GM21447 (cell line): ENCODE results near the gene EXOC3L4.

Source experiments
- ATAC-seq: cut with Tn5 transposase; IDR thresholded peaks from one replicate; pipeline ENCODE4 v1.9.1; 2021; ENCODE audit not compliant: unreplicated experiment

Gene EXOC3L4

DNA sequence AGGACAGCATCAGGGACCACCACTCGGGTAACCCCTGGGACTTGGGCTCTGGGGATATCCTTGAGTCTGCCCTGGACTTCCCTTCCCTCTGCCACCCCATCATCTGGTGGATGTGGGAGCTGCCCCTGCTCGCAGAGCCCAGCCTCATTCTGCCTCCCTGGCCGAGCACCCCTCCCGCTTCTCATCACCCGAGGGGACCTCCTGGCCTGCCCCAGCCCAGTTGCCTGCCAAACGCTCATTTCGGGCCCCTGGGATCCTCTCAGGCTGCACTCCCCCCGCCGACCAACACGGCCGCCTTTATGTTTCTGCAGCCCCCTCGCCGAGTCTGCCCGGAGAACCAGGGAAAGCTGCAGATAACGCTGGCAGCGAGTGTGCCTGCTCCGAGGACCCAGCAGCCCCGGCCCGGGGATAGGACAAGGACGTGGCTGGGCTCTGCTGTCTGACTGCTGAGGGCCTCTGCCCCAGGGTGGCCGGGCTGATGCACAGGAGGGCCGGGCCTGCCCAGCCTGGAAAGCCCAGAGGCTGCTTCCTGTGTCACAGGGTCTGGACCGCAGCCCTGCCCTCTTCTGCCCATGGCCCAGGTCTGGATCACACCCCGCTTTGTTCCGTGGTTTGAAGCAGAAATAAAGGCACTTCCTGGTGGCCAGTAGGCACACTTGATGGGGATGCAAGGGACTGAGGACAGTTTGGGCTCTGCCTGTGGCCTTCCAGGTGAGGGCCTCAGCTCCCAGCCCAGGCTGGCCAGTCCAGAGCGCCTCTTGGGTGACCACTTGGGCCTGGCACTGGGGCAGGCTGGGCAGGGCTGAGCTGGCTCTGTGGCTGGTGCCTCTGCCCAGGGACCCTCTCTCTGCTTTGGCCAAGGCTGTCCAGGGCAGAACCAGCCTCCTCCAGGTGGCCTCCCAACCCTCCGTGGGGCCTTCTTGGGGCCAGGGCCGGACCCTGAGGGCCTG lies 4.9 kb upstream of the EXOC3L4 start:
- ATAC-seq, result no peak

GRCh38 chr14:103090481-103091020 lies 4.0 kb upstream of the EXOC3L4 start:
- no peak for ATAC-seq

GRCh38 chr14:103091041-103091882 lies 3.3 kb upstream of the EXOC3L4 start:
- ATAC-seq, result no peak

- no peak for ATAC-seq
These were observed 2.7 kb upstream of the EXOC3L4 start for GRCh38 chr14:103091883-103092222.

- ATAC-seq, result no peak
These were observed 594 bp upstream of the EXOC3L4 start for GRCh38 chr14:103093856-103094405.

GRCh38 chr14:103095210-103095778 lies 769 bp downstream of the EXOC3L4 start:
- ATAC-seq, result no peak

DNA sequence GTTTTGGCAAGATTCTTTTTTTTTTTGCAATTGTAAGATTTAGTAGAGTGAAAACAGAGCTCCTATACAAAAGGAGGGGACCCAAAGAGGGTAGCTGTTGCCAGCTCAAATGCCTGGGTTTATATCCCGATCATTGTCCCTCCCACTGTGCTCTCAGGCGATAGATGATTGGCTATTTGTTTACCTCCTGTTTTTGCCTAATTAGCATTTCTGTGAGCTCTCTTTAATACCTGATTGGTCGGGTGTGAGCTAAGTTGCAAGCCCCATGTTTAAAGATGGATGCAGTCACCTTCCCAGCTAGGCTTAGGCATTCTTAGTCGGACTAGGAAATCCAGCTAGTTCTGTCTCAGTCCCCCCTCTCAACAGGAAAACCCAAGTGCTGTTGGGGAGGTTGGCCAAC lies 1.9 kb downstream of the EXOC3L4 start:
- ATAC-seq, result no peak

GRCh38 chr14:103097244-103097993 lies 2.9 kb downstream of the EXOC3L4 start:
- no peak for ATAC-seq

DNA sequence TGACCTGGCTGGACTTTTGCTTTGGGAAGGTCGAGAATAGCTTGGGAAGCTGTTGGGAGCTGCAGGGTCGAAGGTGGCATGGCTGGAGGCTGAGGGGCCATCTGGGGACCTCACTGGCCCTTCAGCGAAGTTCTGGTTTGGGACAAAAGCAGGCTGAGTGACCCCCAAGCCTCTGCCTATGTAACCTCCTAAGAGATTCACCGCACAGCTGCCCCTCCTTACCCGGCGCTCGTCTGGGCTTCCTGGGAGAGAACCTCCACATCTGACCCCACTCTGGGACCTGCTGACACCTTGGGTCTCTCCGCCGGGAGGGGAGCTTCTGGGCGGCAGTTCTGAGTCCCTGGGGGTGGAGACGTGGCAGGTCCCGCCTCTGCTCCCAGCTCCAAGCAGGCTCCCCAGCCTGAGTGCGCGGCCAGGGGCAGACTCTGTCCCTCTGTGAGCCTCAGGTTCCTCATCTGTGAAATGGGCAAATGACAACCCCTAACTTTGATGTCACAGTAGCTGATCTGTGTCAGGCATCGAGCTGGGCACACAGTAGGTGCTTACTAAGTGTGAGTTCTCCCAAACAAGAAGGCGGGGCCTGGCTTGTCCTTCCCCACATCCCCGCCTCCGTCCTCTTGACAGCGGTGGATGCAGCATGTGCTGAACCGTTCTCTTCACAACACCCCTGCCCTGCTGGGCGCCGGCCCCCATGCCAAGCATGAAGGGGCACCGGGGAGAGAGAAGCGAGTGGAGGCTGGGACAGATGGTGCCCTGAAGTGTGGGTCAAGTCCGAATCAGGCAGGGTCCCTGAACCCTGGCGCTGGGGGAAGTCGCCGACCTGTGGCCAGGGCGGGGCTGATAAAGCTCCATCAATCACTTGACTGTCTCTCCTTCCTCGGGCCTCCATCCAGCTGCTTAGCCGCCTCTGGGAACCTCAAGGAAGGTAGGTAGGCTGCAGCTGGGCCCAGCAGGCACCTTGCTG lies 3.8 kb downstream of the EXOC3L4 start:
- no peak for ATAC-seq

DNA sequence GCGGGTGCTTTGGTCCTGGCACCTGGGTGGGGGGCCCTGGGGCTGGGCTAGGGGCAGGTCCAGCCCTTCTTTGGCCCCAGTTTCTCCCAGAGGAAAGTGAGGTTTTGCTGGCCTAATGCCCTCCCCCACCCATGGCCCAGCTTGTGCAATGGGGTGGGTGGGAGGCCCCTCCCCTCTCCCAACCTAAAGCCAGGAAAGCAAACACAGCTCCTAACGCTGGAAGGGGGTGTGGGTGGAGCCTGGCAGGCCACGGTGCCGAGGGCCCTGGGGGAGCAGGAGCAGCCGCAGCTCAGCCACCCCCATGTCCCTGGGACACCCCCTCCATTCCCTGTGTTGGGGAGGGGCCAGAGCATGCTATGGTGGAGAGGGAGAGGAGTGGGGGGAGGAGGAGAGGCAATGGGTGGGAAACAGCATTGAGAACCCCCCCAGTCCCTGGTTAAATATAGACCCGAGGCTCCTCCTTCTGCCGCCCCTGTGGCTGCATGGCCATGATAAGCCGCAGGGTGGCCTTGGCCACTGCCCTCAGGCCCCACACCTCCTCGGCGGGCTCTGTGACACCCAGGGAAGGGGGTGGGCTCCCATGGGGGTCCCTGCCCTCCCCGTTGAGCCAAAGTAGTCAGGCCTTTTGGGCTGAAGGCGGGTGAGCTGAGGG lies 4.7 kb downstream of the EXOC3L4 start:
- no peak for ATAC-seq

- no peak for ATAC-seq
These were observed 5.3 kb downstream of the EXOC3L4 start for GRCh38 chr14:103099733-103100280.

- no peak for ATAC-seq
These were observed 6.0 kb downstream of the EXOC3L4 start for GRCh38 chr14:103100281-103101121.

DNA sequence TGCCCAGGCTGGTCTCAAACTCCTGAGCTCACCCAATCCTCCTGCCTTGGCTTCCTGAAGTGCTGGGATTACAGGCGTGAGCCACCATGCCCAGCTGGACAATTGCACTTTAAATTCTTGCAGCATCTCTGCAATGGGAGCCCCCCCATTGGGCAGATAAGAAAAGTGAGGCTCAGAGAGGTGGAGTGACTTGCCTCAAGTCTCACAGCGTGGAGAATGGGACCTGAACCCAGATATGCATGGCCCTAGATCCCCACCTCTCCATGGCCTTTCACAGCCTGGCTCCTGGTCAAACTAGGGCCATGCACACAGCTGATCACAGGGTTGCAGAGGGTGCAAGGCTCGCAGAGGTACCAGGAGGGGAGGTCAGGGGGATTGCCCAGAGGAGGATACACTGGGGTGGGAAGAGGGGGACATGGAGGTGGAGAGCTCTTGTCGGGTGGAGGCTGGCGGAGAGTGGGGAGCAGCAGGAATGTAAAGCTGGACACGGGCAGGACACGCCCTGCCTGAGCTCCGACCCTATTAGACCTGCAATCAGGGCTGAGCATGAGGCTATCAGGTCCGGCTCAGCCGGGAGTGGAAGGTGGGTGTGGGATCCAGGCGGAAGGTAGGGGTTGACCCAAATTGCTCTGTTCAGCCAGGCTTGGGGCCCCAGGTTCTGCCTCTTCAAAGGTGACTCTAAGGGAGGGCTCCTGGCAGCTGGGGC lies 6.9 kb downstream of the EXOC3L4 start:
- no peak for ATAC-seq

GRCh38 chr14:103101963-103102688 lies 7.6 kb downstream of the EXOC3L4 start:
- no peak for ATAC-seq

- no peak for ATAC-seq
These were observed 8.2 kb downstream of the EXOC3L4 start for GRCh38 chr14:103102689-103103260.
